ENCODE results near the gene TAF11.
"Not testable (repeated sequence)": the region's sequence is repeated elsewhere in the genome, so short reads cannot be mapped to it uniquely, and the experiment has no call there.

Gene TAF11

DNA sequence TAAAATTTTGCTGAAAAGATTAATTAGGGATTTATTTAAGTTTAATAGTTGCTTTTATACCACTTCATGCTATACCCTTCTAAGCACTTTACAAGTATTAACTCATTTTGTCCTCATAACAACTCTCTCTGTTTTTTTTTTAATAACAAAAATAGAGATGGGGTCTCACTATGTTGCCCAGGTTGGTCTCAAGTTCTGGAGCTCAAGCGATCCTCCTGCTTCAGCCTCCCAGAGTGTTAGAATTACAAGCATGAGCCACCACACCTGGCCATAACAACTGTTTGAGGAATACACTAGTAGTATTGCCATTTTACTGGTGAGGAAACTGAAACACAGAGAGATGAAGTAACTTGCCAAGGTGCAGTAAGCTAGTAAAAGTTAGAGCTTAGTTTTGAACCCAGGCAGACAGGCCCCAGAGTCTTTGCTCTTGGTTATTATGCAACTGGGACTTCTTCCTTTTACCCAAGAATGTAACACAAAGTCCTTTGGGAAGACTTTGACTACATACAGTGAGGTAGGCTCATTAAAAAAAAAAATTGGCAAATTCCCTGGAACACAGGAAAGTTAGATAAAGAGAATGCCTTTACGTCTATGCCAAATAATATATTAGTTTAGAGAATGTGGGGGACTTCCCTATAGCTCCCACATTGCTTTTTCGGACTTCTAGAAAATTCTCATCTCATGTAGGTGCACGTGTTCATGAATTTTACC is 12.6 kb upstream of the TAF11 start:
- DNase-seq (ENCODE audit: extremely low read depth, insufficient read length), result no peak
- no peak overlapping the region for H3K4me3 ChIP-seq (replicated peaks; ENCODE audit: low read depth, low read length)
- TF ChIP-seq, protein P1, sequence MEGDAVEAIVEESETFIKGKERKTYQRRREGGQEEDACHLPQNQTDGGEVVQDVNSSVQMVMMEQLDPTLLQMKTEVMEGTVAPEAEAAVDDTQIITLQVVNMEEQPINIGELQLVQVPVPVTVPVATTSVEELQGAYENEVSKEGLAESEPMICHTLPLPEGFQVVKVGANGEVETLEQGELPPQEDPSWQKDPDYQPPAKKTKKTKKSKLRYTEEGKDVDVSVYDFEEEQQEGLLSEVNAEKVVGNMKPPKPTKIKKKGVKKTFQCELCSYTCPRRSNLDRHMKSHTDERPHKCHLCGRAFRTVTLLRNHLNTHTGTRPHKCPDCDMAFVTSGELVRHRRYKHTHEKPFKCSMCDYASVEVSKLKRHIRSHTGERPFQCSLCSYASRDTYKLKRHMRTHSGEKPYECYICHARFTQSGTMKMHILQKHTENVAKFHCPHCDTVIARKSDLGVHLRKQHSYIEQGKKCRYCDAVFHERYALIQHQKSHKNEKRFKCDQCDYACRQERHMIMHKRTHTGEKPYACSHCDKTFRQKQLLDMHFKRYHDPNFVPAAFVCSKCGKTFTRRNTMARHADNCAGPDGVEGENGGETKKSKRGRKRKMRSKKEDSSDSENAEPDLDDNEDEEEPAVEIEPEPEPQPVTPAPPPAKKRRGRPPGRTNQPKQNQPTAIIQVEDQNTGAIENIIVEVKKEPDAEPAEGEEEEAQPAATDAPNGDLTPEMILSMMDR (IDR thresholded peaks at IDR 0.05; ENCODE audit: insufficient read depth, low read length, poor library complexity, severe bottlenecking), result no peak
- H3K27me3 ChIP-seq (replicated peaks; ENCODE audit: control insufficient read depth, insufficient read depth, low read length), result no peaks in the 10 kb centered on the region
- H3K36me3 ChIP-seq (ENCODE audit: control insufficient read depth, insufficient read depth, low read length), result no peaks in the 10 kb centered on the region

DNA sequence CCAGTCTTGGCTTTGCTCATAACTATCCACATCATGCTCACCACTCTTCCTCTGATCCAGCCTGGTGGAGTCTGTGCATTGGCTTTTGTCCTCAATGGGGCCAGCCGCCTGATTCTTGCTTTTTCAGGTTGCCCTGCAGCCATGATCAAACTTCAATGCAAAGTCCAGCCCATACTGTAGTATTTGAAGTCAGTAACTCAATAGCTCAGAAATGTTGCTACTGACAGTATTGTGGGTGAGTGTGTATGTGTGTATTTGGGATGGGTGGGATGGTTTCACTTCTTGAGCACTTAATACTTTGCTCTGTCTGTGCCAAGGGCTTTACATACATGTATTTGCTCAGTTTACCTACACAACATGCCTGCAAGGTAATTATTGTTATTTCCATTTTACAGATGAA is 11.9 kb upstream of the TAF11 start:
- H3K4me3 ChIP-seq (replicated peaks; ENCODE audit: low read depth, low read length); DNase-seq (ENCODE audit: extremely low read depth, insufficient read length): not testable (repeated sequence)

DNA sequence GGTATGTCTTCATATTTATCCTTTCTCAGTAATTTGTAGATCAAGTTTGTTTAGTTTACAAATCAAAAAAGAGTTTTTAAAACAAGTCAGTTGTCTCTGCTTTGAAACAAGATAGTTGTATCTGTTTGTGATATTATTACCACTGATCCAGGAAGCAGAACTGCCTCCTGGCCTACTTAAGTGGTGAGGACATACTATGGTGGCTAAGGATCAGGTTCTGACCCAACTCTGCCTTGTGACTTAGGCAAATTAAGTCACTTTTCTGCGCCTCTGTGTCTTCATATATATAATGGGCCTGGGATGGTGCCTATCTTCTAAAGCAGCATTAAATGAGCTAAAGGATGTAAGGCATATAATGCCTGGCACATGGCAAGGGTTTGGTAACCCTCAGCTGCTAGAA is 9.9 kb upstream of the TAF11 start:
- no peak for DNase-seq (ENCODE audit: extremely low read depth, insufficient read length)
- TF ChIP-seq, protein P1 (IDR thresholded peaks at IDR 0.05; ENCODE audit: insufficient read depth, low read length, poor library complexity, severe bottlenecking), result no peak
- Histone ChIP-seq H3K4me3 (replicated peaks; ENCODE audit: low read depth, low read length) (no peak overlapping the region), H3K27me3 (replicated peaks; ENCODE audit: control insufficient read depth, insufficient read depth, low read length) (no peaks in the 10 kb centered on the region), H3K36me3 (ENCODE audit: control insufficient read depth, insufficient read depth, low read length) (no peaks in the 10 kb centered on the region)

More for the DNA sequence above, 11.9 kb upstream of the TAF11 start:
- H3K36me3 ChIP-seq (ENCODE audit: control insufficient read depth, insufficient read depth, low read length); H3K27me3 ChIP-seq (replicated peaks; ENCODE audit: control insufficient read depth, insufficient read depth, low read length): not testable (repeated sequence)

DNA sequence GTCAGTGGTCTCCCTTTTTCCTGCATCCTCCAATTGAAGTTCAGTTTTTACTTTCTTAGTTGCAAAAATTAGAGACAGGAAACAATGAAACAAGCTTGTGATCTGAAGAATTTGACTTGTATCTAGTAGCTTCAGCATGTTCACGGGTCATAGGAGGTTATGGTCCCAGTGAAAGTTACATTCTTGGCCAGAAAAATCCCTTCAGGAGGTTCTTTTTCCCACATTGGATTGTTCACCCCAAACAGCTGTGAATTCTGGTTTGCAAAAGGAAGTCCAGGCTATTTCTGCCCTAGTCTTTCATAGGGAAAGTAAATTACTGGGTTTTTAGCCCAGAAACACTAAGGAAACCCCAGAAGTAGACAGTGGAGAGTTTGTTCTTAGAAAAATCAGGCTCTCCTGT is 9.3 kb upstream of the TAF11 start:
- TF ChIP-seq, protein P1 (IDR thresholded peaks at IDR 0.05; ENCODE audit: insufficient read depth, low read length, poor library complexity, severe bottlenecking), result no peak
- Histone ChIP-seq H3K36me3 (ENCODE audit: control insufficient read depth, insufficient read depth, low read length) (no peaks in the 10 kb centered on the region), H3K27me3 (replicated peaks; ENCODE audit: control insufficient read depth, insufficient read depth, low read length) (no peaks in the 10 kb centered on the region), H3K4me3 (replicated peaks; ENCODE audit: low read depth, low read length) (no peak overlapping the region)
- no peak for DNase-seq (ENCODE audit: extremely low read depth, insufficient read length)

DNA sequence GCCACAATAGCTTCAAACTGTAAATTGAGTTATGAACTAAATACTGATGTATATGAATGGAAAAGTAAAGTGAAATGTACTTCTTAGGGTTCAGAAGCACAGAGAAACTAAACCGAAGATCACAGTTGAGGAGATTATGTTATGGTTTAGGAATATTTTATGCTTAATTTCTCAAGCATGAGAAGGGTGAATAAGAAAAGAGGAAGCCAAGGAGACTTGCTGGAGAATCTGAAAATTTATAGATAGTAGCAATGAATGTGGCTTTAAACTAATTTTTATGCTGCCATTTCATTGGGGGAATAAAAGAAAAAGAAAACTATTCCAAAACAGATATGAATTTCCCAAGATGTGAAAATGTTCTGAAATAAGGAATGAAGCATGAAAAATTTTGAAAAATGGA is 6.9 kb upstream of the TAF11 start:
- no peak for DNase-seq (ENCODE audit: extremely low read depth, insufficient read length)
- Histone ChIP-seq H3K4me3 (replicated peaks; ENCODE audit: low read depth, low read length) (no peak overlapping the region), H3K36me3 (ENCODE audit: control insufficient read depth, insufficient read depth, low read length) (no peaks in the 10 kb centered on the region), H3K27me3 (replicated peaks; ENCODE audit: control insufficient read depth, insufficient read depth, low read length) (no peaks in the 10 kb centered on the region)
- TF ChIP-seq, protein P1 (IDR thresholded peaks at IDR 0.05; ENCODE audit: insufficient read depth, low read length, poor library complexity, severe bottlenecking), result no peak

DNA sequence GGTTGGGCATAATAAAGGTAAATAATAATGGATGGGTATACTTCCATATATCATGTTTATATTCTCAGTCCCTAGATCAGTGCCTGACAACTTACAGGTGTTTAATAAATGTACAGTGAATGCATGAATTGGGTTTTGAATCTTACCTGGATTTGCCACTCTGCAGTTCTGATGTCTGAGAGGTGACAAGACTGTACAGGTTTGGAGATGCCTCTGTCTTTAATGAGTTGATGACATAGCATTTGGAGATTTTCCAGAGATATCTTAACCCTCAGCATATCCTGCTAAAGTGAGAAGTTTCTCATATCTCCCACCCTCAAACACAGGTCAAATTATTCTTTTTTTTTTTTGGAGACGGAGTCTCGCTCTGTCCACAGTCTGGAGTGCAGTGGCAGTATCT is 3.5 kb upstream of the TAF11 start:
- no peaks in the 10 kb centered on the region for H3K36me3 ChIP-seq (ENCODE audit: control insufficient read depth, insufficient read depth, low read length)
- TF ChIP-seq, protein P1 (IDR thresholded peaks at IDR 0.05; ENCODE audit: insufficient read depth, low read length, poor library complexity, severe bottlenecking), result no peak
- no peak overlapping the region for H3K4me3 ChIP-seq (replicated peaks; ENCODE audit: low read depth, low read length)
- H3K27me3 ChIP-seq (replicated peaks; ENCODE audit: control insufficient read depth, insufficient read depth, low read length), result no peaks in the 10 kb centered on the region
- DNase-seq (ENCODE audit: extremely low read depth, insufficient read length), result no peak

Data from GM06990 (cell line).